Activated CD8-positive, alpha-beta T cell treated with anti-CD3 and anti-CD28 coated beads for 36 hours (primary cell): ENCODE results near the gene SLC44A1. TPM values are rescaled to one million over a fixed set of nuclear protein-coding genes. Genes with fewer than 3 reads are reported as not detected.

ENCODE experiments used
- ATAC-seq: fragments of 200-7000 bp; cut with Tn5 transposase; one replicate; pipeline ENCODE4 v1.10.0; 2021; ENCODE audit warnings: mild to moderate bottlenecking, moderate library complexity
- CTCF ChIA-PET: fragments of 350-600 bp; sonication (Branson Sonifier 250); formaldehyde crosslinking; loops from one replicate; lab custom pipeline; 2021; ENCODE audit warnings: antibody characterized with exemption; lab: Charles Lee
- POLR2A ChIA-PET: fragments of 350-600 bp; sonication (Branson Sonifier 250); formaldehyde crosslinking; loops from one replicate; lab custom pipeline; 2021; ENCODE audit warnings: antibody characterized with exemption; lab: Charles Lee
- DNase-seq: peaks from one replicate; pipeline ENCODE4 v3.0.0-alpha.2; 2020
- H3K27ac Mint-ChIP-seq: one replicate; pipeline ENCODE4 v1.8.0; 2021; ENCODE audit warnings: mild to moderate bottlenecking, mixed read lengths
- H3K27me3 Mint-ChIP-seq: one replicate; pipeline ENCODE4 v1.8.0; 2021; ENCODE audit warnings: mixed read lengths
- H3K36me3 Mint-ChIP-seq: one replicate; pipeline ENCODE4 v1.8.0; 2021; ENCODE audit warnings: low read depth, mixed read lengths
- H3K4me1 Mint-ChIP-seq: one replicate; pipeline ENCODE4 v1.8.0; 2021; ENCODE audit warnings: low read depth, mixed read lengths
- H3K4me3 Mint-ChIP-seq: one replicate; pipeline ENCODE4 v1.8.0; 2021; ENCODE audit warnings: mild to moderate bottlenecking, moderate library complexity, mixed read lengths
- H3K9me3 Mint-ChIP-seq: one replicate; pipeline ENCODE4 v1.8.0; 2021; ENCODE audit warnings: mixed read lengths
- CTCF ChIP-seq: fragments of 200-600 bp; IDR thresholded peaks from one replicate; pipeline ENCODE4 v1.8.0; 2022; ENCODE audit warnings: antibody characterized with exemption, mild to moderate bottlenecking
- intact Hi-C: fragments of 100-400 bp; cut with micrococcal nuclease; formaldehyde crosslinking; loops from one replicate; pipeline ENCODE4 v1.10.0; 2022
- total RNA-seq, 2 experiments: library from RNA; stranded (reverse); gene quantifications; one replicate each; pipeline ENCODE4 v1.2.3, GENCODE V29; 2021

The SLC44A1 gene
- total RNA-seq, 2 experiments from 2014 or later = 7.2 to 8.3 TPM

GRCh38 chr9:105284463-105284862 lies 40.0 kb downstream of the SLC44A1 start:
- H3K36me3 Mint-ChIP-seq = no peaks in the 10 kb centered on the region
- H3K4me3 Mint-ChIP-seq = no peak overlapping the region
- no peaks in the 10 kb centered on the region for H3K9me3 Mint-ChIP-seq
- CTCF ChIA-PET = no interaction called here
- no peak for DNase-seq
- POLR2A ChIA-PET = interaction anchor here (0.7 kb wide), 1 partner anchor 32 kb away, joined by 3 read pairs; no protein-coding TSS in a partner anchor
- no peaks in the 10 kb centered on the region for H3K27me3 Mint-ChIP-seq
- H3K27ac Mint-ChIP-seq = no peak overlapping the region
- TF ChIP-seq CTCF = no peak
- intact Hi-C loops = no loop called here
- no peak for ATAC-seq
- no peaks in the 10 kb centered on the region for H3K4me1 Mint-ChIP-seq

GRCh38 chr9:105286098-105286497 lies 41.6 kb downstream of the SLC44A1 start:
- no peak for TF ChIP-seq CTCF
- intact Hi-C loops = no loop called here
- H3K9me3 Mint-ChIP-seq = no peaks in the 10 kb centered on the region
- H3K27ac Mint-ChIP-seq = no peak overlapping the region
- DNase-seq (no peak), ATAC-seq (no peak)
- H3K27me3 Mint-ChIP-seq = no peaks in the 10 kb centered on the region
- CTCF ChIA-PET = no interaction called here
- H3K4me1 Mint-ChIP-seq = no peaks in the 10 kb centered on the region
- no peak overlapping the region for H3K4me3 Mint-ChIP-seq
- no peaks in the 10 kb centered on the region for H3K36me3 Mint-ChIP-seq
- POLR2A ChIA-PET = no interaction called here

- TF ChIP-seq CTCF = no peak
- peaks cover 2% of the 10 kb centered on the region for H3K4me1 Mint-ChIP-seq
- H3K9me3 Mint-ChIP-seq = no peaks in the 10 kb centered on the region
- H3K27ac Mint-ChIP-seq = no peak overlapping the region
- ATAC-seq (no peak), DNase-seq (no peak)
- H3K4me3 Mint-ChIP-seq = no peak overlapping the region
- intact Hi-C loops = no loop called here
- no peaks in the 10 kb centered on the region for H3K27me3 Mint-ChIP-seq
- ChIA-PET POLR2A (no interaction called here), CTCF (no interaction called here)
- H3K36me3 Mint-ChIP-seq = no peaks in the 10 kb centered on the region
These were observed 44.9 kb downstream of the SLC44A1 start for GRCh38 chr9:105289305-105289704.

- no peak overlapping the region for H3K4me3 Mint-ChIP-seq
- intact Hi-C loops = no loop called here
- CTCF ChIA-PET = no interaction called here
- ATAC-seq = no peak
- POLR2A ChIA-PET = no interaction called here
- H3K36me3 Mint-ChIP-seq = no peaks in the 10 kb centered on the region
- DNase-seq = no peak
- no peak overlapping the region for H3K27ac Mint-ChIP-seq
- peaks cover 9% of the 10 kb centered on the region for H3K4me1 Mint-ChIP-seq
- H3K9me3 Mint-ChIP-seq = no peaks in the 10 kb centered on the region
- no peaks in the 10 kb centered on the region for H3K27me3 Mint-ChIP-seq
- TF ChIP-seq CTCF = no peak
These were observed 46.0 kb downstream of the SLC44A1 start for GRCh38 chr9:105290418-105290817.

- ChIA-PET POLR2A (no interaction called here), CTCF (no interaction called here)
- no peaks in the 10 kb centered on the region for H3K36me3 Mint-ChIP-seq
- no peaks in the 10 kb centered on the region for H3K9me3 Mint-ChIP-seq
- DNase-seq = no peak
- no peaks in the 10 kb centered on the region for H3K27me3 Mint-ChIP-seq
- H3K4me3 Mint-ChIP-seq = no peak overlapping the region
- H3K4me1 Mint-ChIP-seq = peaks cover 9% of the 10 kb centered on the region
- no peak for TF ChIP-seq CTCF
- ATAC-seq = no peak
- H3K27ac Mint-ChIP-seq = no peak overlapping the region
- intact Hi-C loops = no loop called here
These were observed 46.5 kb downstream of the SLC44A1 start for GRCh38 chr9:105290954-105291353.
